Anterior cingulate cortex (tissue), 58 donors: ENCODE measurements around the gene ODAD2.

Experiments
- DNase-seq, 58 donors: peaks; one replicate each; lab custom pipeline; 2025; lab: John Stamatoyannopoulos, UW

ODAD2 gene

GRCh38 chr10:27779462-27780015 is 219.3 kb downstream of the ODAD2 start:
- DNase-seq = no peak

GRCh38 chr10:27774831-27775230 is 224.0 kb downstream of the ODAD2 start:
- no peak for DNase-seq

- no peak for DNase-seq
These were observed 227.6 kb downstream of the ODAD2 start for GRCh38 chr10:27771231-27771630.

- DNase-seq = no peak
These were observed 228.7 kb downstream of the ODAD2 start for GRCh38 chr10:27770181-27770580.
